ENCODE results near the gene DSCAM. TPM values are rescaled to one million over a fixed set of nuclear protein-coding genes. Genes with fewer than 3 reads are reported as not detected.

The DSCAM gene
- total RNA-seq, 1 donor from 2014 or later = 4.4 TPM

DNA sequence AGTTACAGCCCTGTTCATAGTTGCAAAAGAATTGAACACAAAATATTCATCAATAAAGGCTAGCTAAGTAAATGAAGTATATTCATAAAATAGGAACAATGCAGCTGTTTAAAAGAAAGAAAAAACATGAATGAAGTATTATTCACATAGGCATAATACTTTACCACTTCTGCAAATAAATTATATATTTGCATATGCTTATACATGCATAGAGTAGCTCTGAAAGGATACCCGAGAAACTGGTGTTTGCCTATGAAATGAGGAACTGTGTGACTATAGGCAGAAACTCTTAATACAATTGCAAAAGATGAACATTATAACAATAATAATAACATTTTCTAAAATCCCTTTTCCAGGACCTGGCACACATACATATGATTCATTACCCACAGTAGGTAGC lies 385.9 kb downstream of the DSCAM start:
- DNase-seq = no peak

DNA sequence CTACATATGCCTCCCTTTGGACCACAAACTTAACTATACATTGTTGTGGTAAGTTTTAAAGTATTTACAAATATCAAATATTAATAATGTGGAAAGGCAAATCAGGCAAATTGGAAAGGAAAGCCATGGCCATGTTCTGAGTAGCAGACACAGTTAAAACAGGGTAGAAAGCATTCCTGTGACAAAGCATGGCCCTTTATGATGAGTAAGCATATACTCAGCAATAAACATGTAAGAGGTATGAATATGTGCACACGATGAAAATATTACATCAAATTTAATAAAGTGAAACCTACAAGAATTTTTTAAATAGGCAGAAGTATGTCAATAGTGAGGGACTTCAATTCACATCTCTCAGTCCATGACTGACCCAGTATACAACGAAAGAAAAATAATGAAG lies 389.2 kb downstream of the DSCAM start:
- Mint-ChIP-seq H3K36me3 (ENCODE audit: unreplicated experiment) (no peaks in the 10 kb centered on the region), H3K27me3 (ENCODE audit: unreplicated experiment) (no peaks in the 10 kb centered on the region), H3K4me3 (ENCODE audit: unreplicated experiment) (no peak overlapping the region), H3K27ac (ENCODE audit: unreplicated experiment) (no peak overlapping the region), H3K9me3 (ENCODE audit: unreplicated experiment) (no peaks in the 10 kb centered on the region), H3K4me1 (ENCODE audit: low read depth, unreplicated experiment) (no peaks in the 10 kb centered on the region)
- DNase-seq = no peak
- TF ChIP-seq, protein P1, sequence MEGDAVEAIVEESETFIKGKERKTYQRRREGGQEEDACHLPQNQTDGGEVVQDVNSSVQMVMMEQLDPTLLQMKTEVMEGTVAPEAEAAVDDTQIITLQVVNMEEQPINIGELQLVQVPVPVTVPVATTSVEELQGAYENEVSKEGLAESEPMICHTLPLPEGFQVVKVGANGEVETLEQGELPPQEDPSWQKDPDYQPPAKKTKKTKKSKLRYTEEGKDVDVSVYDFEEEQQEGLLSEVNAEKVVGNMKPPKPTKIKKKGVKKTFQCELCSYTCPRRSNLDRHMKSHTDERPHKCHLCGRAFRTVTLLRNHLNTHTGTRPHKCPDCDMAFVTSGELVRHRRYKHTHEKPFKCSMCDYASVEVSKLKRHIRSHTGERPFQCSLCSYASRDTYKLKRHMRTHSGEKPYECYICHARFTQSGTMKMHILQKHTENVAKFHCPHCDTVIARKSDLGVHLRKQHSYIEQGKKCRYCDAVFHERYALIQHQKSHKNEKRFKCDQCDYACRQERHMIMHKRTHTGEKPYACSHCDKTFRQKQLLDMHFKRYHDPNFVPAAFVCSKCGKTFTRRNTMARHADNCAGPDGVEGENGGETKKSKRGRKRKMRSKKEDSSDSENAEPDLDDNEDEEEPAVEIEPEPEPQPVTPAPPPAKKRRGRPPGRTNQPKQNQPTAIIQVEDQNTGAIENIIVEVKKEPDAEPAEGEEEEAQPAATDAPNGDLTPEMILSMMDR (IDR thresholded peaks at IDR 0.05; ENCODE audit: partially characterized antibody, unreplicated experiment) = no peak

More for the DNA sequence above, 385.9 kb downstream of the DSCAM start:
- Mint-ChIP-seq H3K4me3 (ENCODE audit: unreplicated experiment) (no peak overlapping the region), H3K27ac (ENCODE audit: unreplicated experiment) (no peak overlapping the region), H3K36me3 (ENCODE audit: unreplicated experiment) (no peaks in the 10 kb centered on the region), H3K9me3 (ENCODE audit: unreplicated experiment) (no peaks in the 10 kb centered on the region), H3K27me3 (ENCODE audit: unreplicated experiment) (no peaks in the 10 kb centered on the region), H3K4me1 (ENCODE audit: low read depth, unreplicated experiment) (no peaks in the 10 kb centered on the region)
- TF ChIP-seq, protein P1 (IDR thresholded peaks at IDR 0.05; ENCODE audit: partially characterized antibody, unreplicated experiment) = no peak

DNA sequence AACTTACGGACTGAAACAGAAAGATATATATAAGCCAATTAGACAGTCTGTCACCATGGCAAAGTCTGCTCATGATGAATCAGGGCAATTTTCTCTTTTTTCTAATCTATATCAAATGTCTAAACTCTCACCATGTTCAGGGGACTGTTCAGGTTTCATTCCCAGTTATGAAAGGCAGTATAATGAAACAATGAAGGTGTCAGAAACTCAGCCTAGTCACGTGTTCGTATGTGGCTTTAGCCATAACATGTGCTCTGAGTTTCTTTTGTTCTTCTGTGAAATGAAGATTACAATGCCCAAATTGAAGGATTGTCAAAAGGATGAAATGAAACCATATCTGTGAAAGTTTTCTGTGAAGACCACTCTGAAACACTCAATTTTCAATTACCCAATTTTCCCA lies 392.9 kb downstream of the DSCAM start:
- DNase-seq = no peak
- Mint-ChIP-seq H3K9me3 (ENCODE audit: unreplicated experiment) (no peaks in the 10 kb centered on the region), H3K4me3 (ENCODE audit: unreplicated experiment) (no peak overlapping the region), H3K36me3 (ENCODE audit: unreplicated experiment) (no peaks in the 10 kb centered on the region), H3K4me1 (ENCODE audit: low read depth, unreplicated experiment) (no peaks in the 10 kb centered on the region), H3K27me3 (ENCODE audit: unreplicated experiment) (no peaks in the 10 kb centered on the region), H3K27ac (ENCODE audit: unreplicated experiment) (no peak overlapping the region)
- TF ChIP-seq, protein P1 (IDR thresholded peaks at IDR 0.05; ENCODE audit: partially characterized antibody, unreplicated experiment) = no peak

DNA sequence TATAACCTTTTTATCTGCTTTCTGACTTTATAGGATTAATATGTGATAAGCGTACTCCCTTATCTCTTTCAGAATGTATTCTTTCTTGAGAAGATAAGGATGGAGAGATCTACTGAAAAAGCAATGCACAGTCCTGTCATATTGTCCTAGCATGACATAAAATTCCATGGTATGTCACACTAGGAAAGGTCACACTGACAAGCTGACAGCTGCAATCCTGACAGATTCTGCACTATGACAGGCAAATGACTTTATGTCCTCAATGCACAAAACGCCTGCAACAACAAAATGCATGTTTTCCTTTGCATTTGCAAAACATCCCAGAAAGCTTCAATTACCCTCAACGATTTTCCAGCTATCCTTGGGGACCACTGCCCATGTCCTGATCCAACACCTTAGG lies 393.8 kb downstream of the DSCAM start:
- TF ChIP-seq, protein P1 (IDR thresholded peaks at IDR 0.05; ENCODE audit: partially characterized antibody, unreplicated experiment) = no peak

DNA sequence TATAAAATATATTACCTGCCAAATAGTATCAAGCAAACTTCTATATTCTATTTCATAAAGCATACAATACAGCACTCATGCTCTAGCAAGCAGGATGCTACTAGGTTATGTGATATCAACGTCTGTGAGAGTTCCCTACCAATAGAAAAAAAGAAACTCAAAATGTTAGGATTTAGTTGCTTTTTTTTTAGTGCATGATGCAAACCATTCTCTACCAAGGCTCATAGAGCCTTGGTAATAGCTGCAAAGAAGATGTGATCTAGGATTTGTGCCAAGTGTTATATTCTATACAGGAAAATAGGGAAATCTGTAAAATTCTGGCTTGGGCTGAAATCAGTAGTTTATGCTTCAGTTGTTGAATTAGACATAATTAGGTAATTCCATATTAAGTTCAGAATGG lies 394.4 kb downstream of the DSCAM start:
- Mint-ChIP-seq H3K36me3 (ENCODE audit: unreplicated experiment) (no peaks in the 10 kb centered on the region), H3K4me3 (ENCODE audit: unreplicated experiment) (no peak overlapping the region), H3K27me3 (ENCODE audit: unreplicated experiment) (no peaks in the 10 kb centered on the region), H3K27ac (ENCODE audit: unreplicated experiment) (no peak overlapping the region), H3K9me3 (ENCODE audit: unreplicated experiment) (no peaks in the 10 kb centered on the region), H3K4me1 (ENCODE audit: low read depth, unreplicated experiment) (no peaks in the 10 kb centered on the region)
- DNase-seq = no peak
- TF ChIP-seq, protein P1 (IDR thresholded peaks at IDR 0.05; ENCODE audit: partially characterized antibody, unreplicated experiment) = no peak

More for the DNA sequence above, 393.8 kb downstream of the DSCAM start:
- Mint-ChIP-seq H3K27me3 (ENCODE audit: unreplicated experiment) (no peaks in the 10 kb centered on the region), H3K36me3 (ENCODE audit: unreplicated experiment) (no peaks in the 10 kb centered on the region), H3K4me1 (ENCODE audit: low read depth, unreplicated experiment) (no peaks in the 10 kb centered on the region), H3K27ac (ENCODE audit: unreplicated experiment) (no peak overlapping the region), H3K9me3 (ENCODE audit: unreplicated experiment) (no peaks in the 10 kb centered on the region), H3K4me3 (ENCODE audit: unreplicated experiment) (no peak overlapping the region)
- no peak for DNase-seq
